GM21825 (cell line): ENCODE results near the gene REXO1.
"Not testable (repeated sequence)": the region's sequence is repeated elsewhere in the genome, so short reads cannot be mapped to it uniquely, and the experiment has no call there.

Experiments used
- ATAC-seq: cut with Tn5 transposase; IDR thresholded peaks from one replicate; pipeline ENCODE4 v1.9.1; 2021; ENCODE audit warnings: mild to moderate bottlenecking, moderate library complexity; ENCODE audit not compliant: unreplicated experiment

Gene REXO1

DNA sequence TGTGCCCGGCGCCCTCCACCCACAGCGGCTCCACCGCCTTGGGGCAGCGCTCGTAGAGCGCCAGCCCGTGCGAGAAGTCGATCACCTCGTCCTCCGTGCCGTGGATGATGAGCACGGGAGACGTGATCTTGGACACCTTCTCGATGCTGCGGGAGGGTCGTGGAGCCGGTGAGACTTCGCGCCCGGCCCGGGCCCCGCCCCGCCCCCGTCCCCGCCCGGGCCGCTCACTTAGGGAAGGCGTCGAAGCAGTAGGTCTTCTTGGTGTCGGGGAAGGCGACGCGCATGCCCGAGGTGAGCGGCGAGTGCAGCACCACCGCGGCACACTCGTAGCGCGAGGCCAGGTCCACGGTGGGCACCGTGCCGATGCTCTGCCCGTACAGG, 29.0 kb upstream of the REXO1 start:
- ATAC-seq, result not testable (repeated sequence)

DNA sequence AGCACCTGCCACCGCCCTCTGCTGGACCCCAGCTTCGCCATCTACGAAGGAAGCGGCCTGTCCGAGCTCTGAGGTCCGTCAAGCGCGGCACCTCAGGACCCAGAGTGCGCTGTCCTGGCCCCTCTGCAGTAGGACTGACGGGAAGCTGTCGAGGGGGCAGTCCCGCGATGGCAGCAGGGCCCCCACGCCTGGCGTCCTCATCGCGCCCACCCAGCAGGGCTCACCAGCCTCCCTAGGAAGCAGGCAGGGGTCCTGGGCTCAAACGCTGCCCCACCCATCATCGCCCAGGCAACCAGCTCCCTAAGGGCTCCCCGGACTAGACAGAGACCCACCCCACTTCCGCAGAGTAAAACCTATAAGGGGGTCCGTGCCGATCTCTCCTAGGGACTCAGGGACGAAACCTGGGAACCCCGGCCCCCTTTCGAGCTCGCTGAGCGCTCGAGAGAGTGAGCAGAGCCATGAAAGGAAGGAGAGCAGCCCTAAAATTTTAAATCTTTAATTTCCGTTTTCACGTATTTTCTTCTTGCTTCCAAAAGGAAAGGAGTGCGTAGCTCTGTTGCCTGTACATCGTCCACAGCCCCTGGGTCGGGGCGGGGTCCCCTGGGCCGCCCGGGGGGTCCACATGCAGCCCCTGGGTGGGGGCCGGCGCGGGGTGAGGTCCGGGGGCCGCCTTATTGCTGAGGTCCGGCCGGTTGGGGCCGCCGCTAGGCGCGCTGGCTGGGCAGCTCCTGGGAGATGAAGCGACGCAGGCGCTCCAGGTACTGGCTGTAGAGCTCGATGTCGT, 28.4 kb upstream of the REXO1 start:
- peak; percentile 24 for ATAC-seq

DNA sequence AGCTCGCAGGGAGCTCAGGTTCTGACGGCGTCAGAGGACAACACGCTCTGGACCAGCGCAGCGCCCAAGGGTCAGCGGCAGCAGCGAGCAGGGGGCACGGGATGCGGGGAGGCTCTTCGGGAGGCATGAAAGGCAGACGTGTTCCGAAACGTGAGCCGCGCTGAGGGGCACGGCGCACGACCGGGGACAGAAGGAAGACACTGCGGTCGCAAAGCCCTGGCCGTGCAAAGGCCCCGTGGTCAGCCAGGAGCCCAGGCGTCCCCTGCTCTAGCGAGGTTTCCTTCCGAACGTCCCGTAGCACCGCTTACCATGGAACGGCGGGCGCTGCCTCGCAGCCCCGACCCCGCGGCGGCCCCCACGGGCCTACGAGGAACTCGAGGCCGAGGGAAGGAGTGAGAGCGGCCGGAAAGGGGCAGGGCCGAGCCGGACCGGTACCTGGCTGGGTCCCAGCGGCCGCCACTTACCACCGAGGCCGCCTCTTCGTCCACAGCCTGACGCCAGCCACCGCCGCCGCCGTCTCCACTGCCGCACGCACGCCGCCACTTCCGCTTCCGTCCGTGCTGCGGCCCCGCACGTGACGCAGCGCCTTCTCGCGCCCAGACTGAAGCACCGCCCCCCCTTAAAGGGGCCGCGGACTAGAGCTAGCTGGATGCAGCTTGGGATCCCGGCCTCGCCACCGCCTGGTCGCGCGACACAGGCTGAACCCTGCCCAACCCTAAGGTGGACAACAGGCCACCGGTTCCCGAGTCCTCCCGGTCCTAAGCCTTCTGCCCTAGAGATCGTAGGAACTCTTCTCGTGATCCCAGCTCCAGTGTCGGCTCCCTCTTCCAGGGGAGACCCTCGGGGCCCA, 27.6 kb upstream of the REXO1 start:
- peak; percentile 77 for ATAC-seq

DNA sequence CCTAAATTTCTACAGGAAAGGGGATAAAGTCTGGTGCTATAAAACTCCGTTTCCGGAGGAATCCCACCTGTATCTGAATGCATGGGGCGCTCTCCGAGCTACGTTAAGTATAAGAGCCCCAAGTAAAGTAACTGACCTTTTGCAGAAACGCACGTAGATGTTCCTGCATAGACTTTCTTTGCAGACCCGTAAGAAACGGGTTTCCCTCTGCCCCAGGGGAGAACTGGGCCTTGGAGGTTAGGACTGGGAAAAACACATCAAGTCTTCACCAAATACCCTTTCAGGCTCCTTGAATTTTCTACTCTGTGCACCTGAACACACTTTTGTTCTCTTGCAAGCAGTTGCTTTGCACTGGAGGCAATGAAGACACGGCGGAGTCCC, 27.0 kb upstream of the REXO1 start:
- not testable (repeated sequence) for ATAC-seq

DNA sequence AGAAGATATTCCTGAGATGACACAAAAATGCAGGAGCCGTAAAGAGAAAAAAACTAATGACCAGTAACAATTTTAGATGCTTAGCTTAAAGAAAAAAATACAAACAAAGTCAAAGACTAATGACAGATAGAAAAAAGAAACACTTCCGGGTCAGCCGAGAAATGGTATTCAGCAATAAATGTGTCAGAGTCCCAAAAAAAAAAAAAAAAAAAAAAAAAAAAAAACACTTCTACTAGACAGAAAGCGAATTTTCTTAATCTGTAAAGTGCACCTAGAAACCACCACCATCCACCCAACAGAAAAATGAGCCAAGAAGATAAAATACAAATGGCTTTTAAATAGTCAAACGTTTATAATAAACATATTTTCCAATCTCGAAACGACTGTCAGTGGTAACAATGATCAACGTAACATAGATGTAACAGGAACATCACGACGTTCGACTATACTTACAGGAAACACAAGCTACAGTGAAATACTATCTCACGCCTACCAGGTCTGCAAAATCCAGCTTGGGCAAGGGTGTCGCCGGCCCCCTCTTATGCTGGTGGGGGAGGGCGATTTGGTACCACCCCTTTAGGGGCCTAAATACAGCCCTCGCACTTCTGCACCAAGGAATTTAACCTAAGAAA, 26.4 kb upstream of the REXO1 start:
- ATAC-seq, result no peak

DNA sequence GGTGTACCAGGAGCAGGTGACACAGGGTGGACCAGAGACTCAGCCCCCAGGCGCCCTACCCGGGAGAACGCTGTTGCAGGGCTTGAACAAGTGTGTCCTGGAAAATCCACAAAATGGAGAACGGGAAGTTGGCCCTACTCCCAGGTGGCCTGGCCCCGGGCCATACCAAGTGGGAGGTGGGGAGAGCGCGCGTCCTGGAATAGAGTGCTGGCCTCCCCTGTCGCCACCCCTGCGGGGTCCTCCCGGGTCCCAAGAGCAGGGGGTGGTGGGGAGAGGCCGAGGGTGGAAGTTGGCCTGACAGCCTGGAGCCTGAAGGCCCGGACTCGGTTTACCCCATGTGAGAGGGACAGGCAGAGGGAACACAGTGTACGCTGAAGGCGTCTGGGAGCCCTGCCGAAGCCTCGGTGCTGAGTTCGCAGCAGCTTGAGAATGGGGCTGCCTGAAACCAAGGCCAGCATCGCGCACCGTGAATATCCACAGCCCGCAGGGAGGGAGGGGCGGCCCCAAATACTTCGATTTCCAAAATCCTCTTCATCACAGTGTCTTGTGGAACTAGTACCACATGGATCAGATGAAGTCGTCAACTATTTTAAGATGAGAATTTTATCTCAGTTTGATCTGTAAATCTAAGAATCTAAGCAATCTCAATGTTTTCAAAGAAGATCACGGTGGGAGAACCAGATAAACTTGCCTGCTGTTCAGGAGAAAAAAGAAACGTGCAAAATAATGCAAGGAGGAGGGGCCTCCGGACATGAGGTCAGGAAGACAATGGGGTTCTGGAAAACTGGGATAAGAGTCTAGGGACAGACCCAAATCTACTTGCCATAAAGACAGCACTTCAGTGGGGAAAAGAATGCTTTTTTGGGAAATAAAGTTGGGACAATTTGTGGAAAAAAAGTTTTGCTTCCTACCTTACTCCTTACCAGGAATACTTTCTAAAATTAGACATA, 25.5 kb upstream of the REXO1 start:
- no peak for ATAC-seq

DNA sequence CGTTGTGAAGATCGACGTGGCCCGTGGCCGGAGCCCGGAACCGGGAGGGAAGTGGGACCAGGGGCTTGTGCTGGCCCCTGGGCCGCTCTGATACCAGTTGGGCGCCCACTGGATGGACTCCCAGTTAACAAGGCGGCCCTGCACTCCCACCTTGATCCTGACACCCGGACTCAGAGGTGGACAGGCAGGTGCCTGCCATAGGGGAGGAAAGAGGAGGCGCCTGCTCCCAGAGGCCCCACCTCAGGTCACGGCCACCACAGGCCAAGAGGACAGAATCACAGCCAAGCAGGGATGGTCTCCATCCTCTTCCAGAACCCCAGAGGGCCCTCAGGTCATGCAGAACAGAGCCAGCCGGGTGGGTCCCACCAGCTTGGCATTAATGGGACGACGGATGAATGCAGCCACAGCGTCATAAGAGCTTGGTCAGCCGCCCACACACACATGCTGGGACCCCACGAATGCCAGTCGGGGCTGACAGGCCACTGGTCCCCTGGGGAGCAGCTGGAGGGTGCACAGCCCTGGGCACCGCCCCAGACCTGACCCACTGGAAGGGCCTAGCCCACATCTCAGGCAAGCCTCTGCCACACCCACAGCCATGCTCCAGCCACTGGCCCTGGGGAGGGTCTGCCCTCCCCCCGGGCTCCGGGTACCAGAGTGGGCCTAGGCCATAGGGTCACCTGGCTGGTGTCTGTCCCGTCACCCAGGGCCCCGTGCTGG, 24.7 kb upstream of the REXO1 start:
- no peak for ATAC-seq

DNA sequence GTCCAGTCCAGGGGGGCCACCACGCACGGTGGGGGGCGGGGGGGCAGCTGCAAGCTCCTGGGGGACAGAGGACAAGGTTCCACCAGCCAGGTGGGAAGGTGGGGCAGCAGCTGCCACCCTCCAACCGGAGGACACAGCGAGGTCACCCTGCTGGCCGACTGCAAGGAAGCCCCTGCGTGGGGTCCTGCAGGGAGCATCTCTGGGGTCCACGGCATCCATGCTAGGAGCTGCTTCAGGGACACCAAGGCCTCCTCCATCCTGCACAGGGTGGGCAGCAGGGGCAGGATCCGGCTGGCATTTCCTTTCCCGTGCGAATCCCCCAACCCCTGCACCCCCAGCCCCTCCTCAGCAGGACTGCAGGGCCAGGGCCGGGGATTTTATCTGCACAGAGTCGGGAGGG, 23.3 kb upstream of the REXO1 start:
- ATAC-seq, result no peak

DNA sequence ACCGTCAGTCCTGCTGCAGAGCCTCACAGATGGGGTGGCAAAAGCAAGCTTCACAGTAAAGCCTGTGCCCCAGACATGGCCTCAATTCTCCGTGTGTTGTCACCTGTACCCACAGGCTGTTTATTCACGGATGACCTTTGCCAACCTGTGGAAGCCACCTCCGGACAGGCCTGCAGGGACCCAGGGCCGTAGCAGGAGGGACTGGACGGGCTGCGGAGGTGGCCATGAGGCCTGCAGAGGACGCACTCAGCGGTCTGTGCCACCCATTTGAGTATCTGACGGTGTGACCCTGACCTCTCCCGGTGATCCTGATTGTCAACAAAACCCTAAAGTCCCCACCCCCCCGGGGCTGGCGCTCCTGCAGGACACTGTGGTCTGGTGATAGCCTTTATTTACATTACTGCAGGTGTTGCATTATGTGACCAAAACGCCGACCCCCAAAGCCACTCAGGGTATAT, 22.9 kb upstream of the REXO1 start:
- no peak for ATAC-seq

DNA sequence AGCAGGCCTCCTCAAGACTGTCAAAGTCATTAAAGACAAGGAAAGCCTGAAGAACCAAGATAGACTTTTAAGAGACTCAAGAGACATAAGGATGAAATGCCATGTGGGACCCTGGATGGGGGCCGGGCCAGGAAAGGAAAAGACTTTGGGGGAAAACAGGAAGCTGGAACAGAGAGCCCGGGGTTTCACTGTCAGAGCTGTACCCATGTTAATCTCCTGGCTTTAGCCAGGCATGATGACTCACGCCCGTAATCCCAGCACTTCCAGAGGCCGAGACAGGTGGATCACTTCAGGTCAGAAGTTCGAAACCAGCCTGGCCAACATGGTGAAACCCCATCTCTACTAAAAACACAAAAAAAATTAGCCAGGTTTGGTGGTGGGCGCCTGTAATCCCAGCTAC, 20.7 kb upstream of the REXO1 start:
- no peak for ATAC-seq

DNA sequence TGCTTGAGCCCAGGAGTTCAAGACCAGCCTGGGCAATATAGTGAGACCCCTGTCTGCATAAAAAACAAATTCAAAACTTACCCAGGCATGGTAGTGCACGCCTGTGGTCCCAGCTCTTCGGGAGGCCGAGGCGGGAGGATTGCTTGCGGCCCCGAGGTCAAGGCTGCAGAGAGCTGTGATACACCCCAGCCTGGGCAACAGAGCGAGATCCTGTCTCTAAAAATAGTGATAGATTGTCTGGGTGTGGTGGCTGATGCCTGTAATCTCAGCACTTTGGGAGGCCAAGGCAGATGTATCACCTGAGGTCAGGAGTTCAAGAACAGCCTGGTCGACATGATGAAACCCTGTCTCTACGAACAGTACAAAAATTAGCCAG, 19.1 kb upstream of the REXO1 start:
- ATAC-seq, result no peak

DNA sequence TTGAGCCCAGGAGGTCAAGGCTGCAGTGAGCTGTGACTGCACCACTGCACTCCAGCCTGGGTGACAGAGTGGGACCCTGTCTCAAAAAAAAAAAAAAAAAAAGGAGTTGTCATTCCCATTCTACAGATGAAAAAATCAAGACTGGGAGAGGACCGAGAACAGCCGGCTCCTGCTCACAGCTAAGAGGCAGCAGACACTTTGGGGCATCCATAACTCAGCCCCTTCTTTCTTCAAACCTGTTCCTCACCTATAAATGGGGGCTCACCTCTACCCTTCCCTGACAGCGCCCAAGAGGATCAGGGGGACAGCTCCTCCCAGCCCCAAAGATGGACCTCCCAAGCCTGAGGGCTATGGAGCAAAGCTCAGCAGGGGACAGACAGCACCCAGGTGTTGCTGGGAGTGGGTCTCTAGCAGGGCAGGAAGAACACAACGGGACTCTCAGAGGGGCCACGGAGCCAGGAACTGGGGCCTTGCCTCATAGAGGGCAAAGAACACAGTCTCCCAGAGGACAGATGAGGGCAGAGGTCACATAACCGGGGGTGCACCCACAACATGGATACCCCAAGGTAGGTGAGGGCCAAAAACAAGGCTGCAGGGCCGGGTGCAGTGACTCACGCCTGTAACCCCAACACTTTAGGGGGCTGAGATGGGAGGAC, 18.5 kb upstream of the REXO1 start:
- ATAC-seq, result no peak

DNA sequence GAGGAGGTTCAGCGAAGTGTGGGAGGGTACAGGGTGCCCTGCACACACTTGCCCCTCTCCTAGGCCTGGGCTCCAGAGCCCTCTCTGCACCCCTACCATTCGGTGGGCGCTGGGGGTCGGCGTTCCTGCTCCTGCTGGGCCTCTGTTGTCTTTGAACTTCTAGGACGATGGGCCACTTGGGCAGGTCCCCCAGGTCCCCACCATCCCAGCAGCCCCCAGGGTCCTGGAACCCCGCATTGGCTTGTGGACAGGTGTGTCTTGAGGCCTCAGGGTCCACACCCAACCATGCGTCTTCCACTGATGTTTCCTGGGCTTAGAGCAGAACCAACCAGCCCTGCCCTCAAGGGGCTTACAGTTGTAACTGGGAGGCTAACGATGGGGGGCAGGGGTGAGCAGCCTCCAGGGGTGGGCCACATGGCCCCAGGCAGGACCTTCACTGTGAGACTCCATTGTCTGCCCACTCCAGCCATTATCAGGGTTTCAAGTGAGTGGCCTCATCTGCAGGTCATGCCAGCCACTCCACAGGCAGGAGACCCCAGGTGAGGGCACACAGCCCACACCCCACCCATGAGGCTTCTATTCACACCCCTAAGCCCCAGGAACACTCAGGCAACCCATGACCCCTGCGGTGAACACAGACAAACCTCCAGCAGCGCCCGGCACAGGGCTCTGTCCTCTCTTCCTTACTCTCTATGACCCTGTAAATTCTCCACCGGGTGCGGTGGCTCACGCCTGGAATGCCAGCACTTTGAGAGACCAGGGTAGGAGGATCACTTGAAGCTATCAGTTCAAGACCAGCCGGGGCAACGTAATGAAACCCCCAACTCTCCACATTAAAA, 17.1 kb upstream of the REXO1 start:
- no peak for ATAC-seq

DNA sequence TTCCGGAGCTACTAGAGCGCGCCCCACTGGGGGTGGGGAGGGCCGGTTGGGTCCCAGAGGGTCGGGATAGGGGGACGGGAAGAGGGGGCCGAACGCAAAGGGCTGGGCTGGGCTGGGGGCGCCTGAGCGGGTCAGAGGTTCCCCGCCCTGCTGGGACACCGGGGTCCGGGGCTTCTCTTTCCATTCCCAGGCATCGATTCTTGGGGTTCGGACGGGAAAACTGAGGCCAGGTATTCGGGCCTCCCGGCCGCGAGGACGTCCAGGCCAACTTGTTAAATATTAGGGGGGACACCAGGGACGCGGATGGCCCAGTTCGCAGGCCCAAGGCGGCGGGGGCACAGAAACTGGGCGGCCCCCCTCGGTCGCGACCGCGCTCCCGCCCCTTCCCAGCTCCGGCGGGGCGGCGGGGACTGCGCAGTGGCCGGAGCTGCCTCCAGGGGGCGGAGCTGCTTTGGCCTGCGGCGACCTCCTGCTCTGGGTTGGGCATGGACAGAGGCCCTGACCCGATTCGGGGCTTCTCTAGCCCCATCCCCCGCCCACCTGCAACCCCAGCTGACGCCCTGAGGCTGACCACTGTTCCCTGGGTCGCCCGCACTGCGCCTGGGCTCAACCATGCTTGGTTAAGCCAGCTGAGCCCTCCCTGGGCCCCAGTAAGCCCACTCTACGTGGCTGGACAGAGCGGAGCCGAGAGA, 16.3 kb upstream of the REXO1 start:
- peak; percentile 33 for ATAC-seq

DNA sequence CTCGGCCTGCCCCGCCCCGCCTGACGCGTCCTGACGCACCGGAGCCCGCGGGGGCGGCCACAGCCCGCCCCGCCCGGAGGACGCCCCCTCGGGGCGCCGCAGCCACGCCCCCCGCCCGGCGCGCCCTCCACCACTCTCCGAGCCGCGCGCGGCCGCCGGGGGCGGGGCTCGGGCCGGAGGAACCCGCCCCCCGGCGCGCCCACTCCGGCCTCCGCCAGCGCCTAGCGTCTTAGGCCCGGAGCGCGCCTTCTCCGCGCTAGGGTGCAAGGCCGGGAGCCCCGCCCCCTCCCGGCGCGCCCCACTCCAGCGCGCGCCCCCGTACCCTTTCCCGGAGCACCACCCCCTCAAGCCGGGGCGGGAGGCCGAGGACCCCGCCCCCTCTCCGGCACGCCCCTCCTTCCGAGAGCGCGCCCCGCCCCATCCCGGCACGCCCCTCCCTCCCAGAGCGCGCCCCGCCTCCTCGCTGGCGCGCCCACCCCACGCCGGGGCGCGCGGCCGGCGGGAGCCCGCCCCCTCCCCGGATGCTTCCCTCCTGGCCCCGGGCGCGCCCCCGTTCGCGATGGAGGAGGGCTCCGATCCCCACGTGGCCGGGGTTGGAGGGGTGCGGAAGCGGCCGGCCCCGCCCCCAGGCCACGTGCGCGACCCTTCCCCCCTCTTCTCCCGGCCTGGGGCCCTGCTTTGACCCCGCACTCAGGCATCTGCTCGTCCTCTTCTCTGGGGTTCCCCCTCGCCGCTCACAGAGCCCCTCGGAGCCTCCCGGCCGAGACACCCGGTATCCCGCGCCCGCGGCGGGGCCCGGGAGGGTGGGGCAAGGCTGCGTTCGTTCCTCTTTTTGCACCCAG, 15.6 kb upstream of the REXO1 start:
- ATAC-seq, result peak; percentile 48

DNA sequence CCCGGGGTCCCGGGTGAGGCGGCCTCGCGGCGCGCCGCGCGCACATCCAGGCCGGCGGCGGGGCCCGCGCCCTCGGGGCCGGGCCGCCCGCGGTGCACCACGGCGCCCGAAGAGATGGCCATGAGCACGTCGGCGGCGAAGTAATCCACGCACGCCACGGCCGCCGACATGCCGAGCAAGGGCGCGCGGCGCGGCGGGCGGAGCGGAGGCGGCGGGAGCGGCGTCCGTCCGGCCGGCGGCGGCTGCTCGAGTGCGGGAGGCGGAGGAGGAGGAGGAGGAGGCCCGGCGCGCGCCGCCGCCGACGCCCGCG, 15.0 kb upstream of the REXO1 start, which contains the start of gene KLF16:
KLF16 (minus strand) TSS at position 252 of the 310 bp plus-strand sequence; CDS start at position 170, 82 bp downstream.
- ATAC-seq, result peak; percentile 2
